Measurements from ENCODE around the gene IAPP. TPM values are rescaled to one million over a fixed set of nuclear protein-coding genes. Genes with fewer than 3 reads are reported as not detected.

Gene IAPP
- total and polyA plus RNA-seq, 2 experiments from 2014 or later, result 0.32 TPM; not detected in 1

GRCh38 chr12:21330682-21331253 is 41.9 kb upstream of the IAPP start (continued):
- TF ChIP-seq ZNF462 (CRISPR knock-in tag; IDR thresholded peaks at IDR 0.05), result no peak
- TF ChIP-seq NANOG (IDR thresholded peaks at IDR 0.05; ENCODE audit: borderline replicate concordance), result no peak

GRCh38 chr12:21334771-21335325 is 37.9 kb upstream of the IAPP start, which contains the start of gene SLCO1A2:
Gene SLCO1A2, minus strand, starts transcription at chr12:21334917. Its CDS starts 270 bp downstream, at chr12:21334647.
- no peak within 1 kb of the TSS for H3K4me3 ChIP-seq
- TF ChIP-seq CREB1 (CRISPR knock-in tag; IDR thresholded peaks at IDR 0.05; ENCODE audit: low read depth) (no peak), CTCF (conservative IDR thresholded peaks at IDR 0.05; ENCODE audit: low read depth in 2 of 2) (no peak), STAT1 (IDR thresholded peaks at IDR 0.05; ENCODE audit: unreplicated experiment) (no peak), ZNF114 (CRISPR knock-in tag; IDR thresholded peaks at IDR 0.05) (no peak), POLR2AphosphoS5 (IDR thresholded peaks at IDR 0.05; ENCODE audit: low read depth) (no peak), EZH2phosphoT487 (IDR thresholded peaks at IDR 0.05; ENCODE audit: unreplicated experiment) (no peak), JUNB (IDR thresholded peaks at IDR 0.05; ENCODE audit: unreplicated experiment) (no peak), ETS1 (IDR thresholded peaks at IDR 0.05) (no peak)

More at GRCh38 chr12:21334771-21335325, 37.9 kb upstream of the IAPP start, which contains the start of gene SLCO1A2:
- H3K27ac ChIP-seq (ENCODE audit: low read depth), result no peak within 1 kb of the TSS
- H3K4me1 Mint-ChIP-seq, result peaks cover 16% of the 10 kb centered on the region
- H3K9me2 ChIP-seq (ENCODE audit: insufficient read depth), result no peaks in the 10 kb centered on the region
- H4K20me1 ChIP-seq (replicated peaks; ENCODE audit: insufficient read depth), result no peaks in the 10 kb centered on the region
- DNase-seq (ENCODE audit: low spot score) (no peak), ATAC-seq (no peak)
- peaks cover 28% of the 10 kb centered on the region for H3K36me3 Mint-ChIP-seq (ENCODE audit: low read depth)
- no peaks in the 10 kb centered on the region for H3K79me2 ChIP-seq (replicated peaks; ENCODE audit: insufficient read depth)
- no peaks in the 10 kb centered on the region for H3F3A ChIP-seq (replicated peaks; ENCODE audit: low read depth)
- peaks cover 24% of the 10 kb centered on the region; the same call in 1 of the 2 replicates for H3K36me3 ChIP-seq (ENCODE audit: insufficient read depth)
- H2AFZ ChIP-seq, result no peak within 1 kb of the TSS
- H3K4me1 ChIP-seq (ENCODE audit: insufficient read depth), result peaks cover 17% of the 10 kb centered on the region
- H3K27me3 ChIP-seq (ENCODE audit: insufficient read depth), result no peaks in the 10 kb centered on the region
- no peak within 1 kb of the TSS for H3K4me3 Mint-ChIP-seq
- H3K27me3 Mint-ChIP-seq (ENCODE audit: insufficient read depth, low read depth, poor library complexity), result no peaks in the 10 kb centered on the region
- peaks cover 30% of the 10 kb centered on the region for H3K9me3 Mint-ChIP-seq
- H3K27ac Mint-ChIP-seq, result no peak within 1 kb of the TSS
- H3K4me2 ChIP-seq, result no peak within 1 kb of the TSS
